K562 (cell line): Measurements from ENCODE around the gene AGRN. TPM values are rescaled to one million over a fixed set of nuclear protein-coding genes. Genes with fewer than 3 reads are reported as not detected.

Experiments used
- CHCHD3 ChIP-seq: fragments of 250-450 bp; sonication (Bioruptor Pico); IDR thresholded peaks from 2 replicates; pipeline ENCODE4 v2.1.2; 2022; ENCODE audit warnings: mild to moderate bottlenecking
- DNMT1 ChIP-seq: fragments of 450-650 bp; IDR thresholded peaks from 2 replicates; pipeline ENCODE4 v1.6.1; 2016; ENCODE audit warnings: antibody characterized with exemption, mild to moderate bottlenecking
- ELK1 ChIP-seq: sonication (generic); formaldehyde crosslinking; IDR thresholded peaks from 2 replicates; pipeline ENCODE4 v1.8.1; 2022; ENCODE audit warnings: missing genetic modification reagents
- HDAC1 ChIP-seq, 2 experiments: fragments of 450-650 bp; IDR thresholded peaks; 2 replicates each; pipeline ENCODE4 v1.6.1; 2016 to 2017; ENCODE audit warnings: inconsistent platforms in 1 of 2, mild to moderate bottlenecking in 1 of 2, moderate library complexity in 1 of 2
- ILF3 ChIP-seq: fragments of 450-650 bp; IDR thresholded peaks from 2 replicates; pipeline ENCODE4 v1.6.1; 2018; ENCODE audit warnings: antibody characterized with exemption, mild to moderate bottlenecking, moderate library complexity, borderline replicate concordance
- KDM2B ChIP-seq: fragments of 250-450 bp; sonication (Bioruptor Pico); IDR thresholded peaks from 2 replicates; pipeline ENCODE4 v1.8.0; 2021; ENCODE audit warnings: mild to moderate bottlenecking, moderate library complexity
- MAZ ChIP-seq, 2 experiments: fragments of 450-650 bp in 1 of 2; sonication (generic) in 1 of 2; formaldehyde crosslinking; IDR thresholded peaks in 1 of 2; conservative IDR thresholded peaks in 1 of 2; 2 replicates each; pipeline versions ENCODE4 v1.4.0 to v1.5.0; 2020; ENCODE audit warnings: mild to moderate bottlenecking in 1 of 2, missing genetic modification reagents in 1 of 2
- MGA ChIP-seq: fragments of 450-650 bp; IDR thresholded peaks from 2 replicates; pipeline ENCODE4 v1.6.1; 2016; ENCODE audit warnings: mild to moderate bottlenecking, moderate library complexity
- MNT ChIP-seq, 2 experiments: fragments of 450-650 bp; conservative IDR thresholded peaks; 2 replicates each; pipeline ENCODE4 v1.6.1; 2017; ENCODE audit warnings: mild to moderate bottlenecking in 2 of 2, moderate library complexity in 2 of 2
- POLR2A ChIP-seq: fragments of 450-650 bp; conservative IDR thresholded peaks from 2 replicates; pipeline ENCODE4 v1.6.1; 2016
- POLR2AphosphoS5 ChIP-seq: IDR thresholded peaks from 2 replicates; pipeline ENCODE4 v1.6.1; 2011; ENCODE audit warnings: mild to moderate bottlenecking, low read depth, low read length, moderate library complexity; ENCODE audit not compliant: control insufficient read depth, insufficient read depth
- ZKSCAN8 ChIP-seq: fragments of 200-800 bp; sonication (Bioruptor generic); IDR thresholded peaks from 2 replicates; pipeline ENCODE4 v1.6.1; 2016; ENCODE audit warnings: missing genetic modification characterization, missing compliant biosample characterization
- ZNF551 ChIP-seq: fragments of 250-450 bp; sonication (Bioruptor Pico); IDR thresholded peaks from 2 replicates; pipeline ENCODE4 v1.5.0; 2021; ENCODE audit warnings: mild to moderate bottlenecking, moderate library complexity
- polyA plus RNA-seq, 8 experiments: library from polyadenylated mRNA; depleted of rRNA in 4 of 8; stranded (reverse) in 5 of 8; unstranded in 3 of 8; fragments of >200 nt; fragmentation: Nextera tagmentation in 2 of 8; fragmentation: Illumina TruSeq in 1 of 8; extraction: Ambion mirVana in 2 of 8; extraction: Trizol in 1 of 8; gene quantifications; 2 replicates each; pipeline versions ENCODE4 v1.2.1 to v1.2.3, GENCODE V29; 2011 to 2014; ENCODE audit warnings: inconsistent platforms in 1 of 8, missing spikeins in 1 of 8
- total RNA-seq, 7 experiments: library from RNA; depleted of rRNA in 6 of 7; stranded (reverse); fragments of >200 nt in 6 of 7; fragmentation: Illumina TruSeq in 2 of 7; extraction: Trizol in 2 of 7; gene quantifications; 2 replicates each; pipeline versions ENCODE4 v1.2.1 to v1.2.3, GENCODE V29; 2011 to 2021; ENCODE audit warnings: low replicate concordance in 1 of 7

AGRN gene
- total and polyA plus RNA-seq, 9 of the 15 experiments (the other 6 are each of a cell fraction or from before 2014, with no cell fraction given) = 0.04 to 111 (median 18.1) TPM

- TF ChIP-seq MGA = 0 out of 2 replicates have a peak, but pooled peaks have one; percentile 26
- peak; percentile 37 to 72; a peak in 1 of 4 replicates for TF ChIP-seq MNT (conservative IDR thresholded peaks at IDR 0.05)
- no peak for TF ChIP-seq POLR2AphosphoS5
- TF ChIP-seq ZKSCAN8 (CRISPR knock-in tag) = no peak
- no peak for TF ChIP-seq ELK1 (CRISPR knock-in tag)
- peak in 1 of 2 experiments; percentile 66; a peak in 2 of 4 replicates for TF ChIP-seq HDAC1 (IDR thresholded peaks at IDR 0.05)
- TF ChIP-seq POLR2A = no peak
- TF ChIP-seq MAZ (CRISPR knock-in tag; conservative IDR thresholded peaks at IDR 0.05 in 1 of 2, IDR thresholded peaks at IDR 0.05 in 1 of 2) = no peak
- TF ChIP-seq ZNF551 (CRISPR knock-in tag) = no peak
- no peak for TF ChIP-seq CHCHD3
- no peak for TF ChIP-seq DNMT1
- TF ChIP-seq KDM2B (CRISPR knock-in tag) = no peak
- TF ChIP-seq ILF3 = no peak
These were observed 38.4 kb downstream of the AGRN start (continued) for GRCh38 chr1:1058088-1058905.
